Panc1 (cell line): Measurements from ENCODE around the gene MARK4. TPM values are rescaled to one million over a fixed set of nuclear protein-coding genes. Genes with fewer than 3 reads are reported as not detected.

ENCODE experiments used
- ATAC-seq: fragments of 200-7000 bp; cut with Tn5 transposase; 2 replicates; pipeline ENCODE4 v1.9.1; 2020; ENCODE audit warnings: mild to moderate bottlenecking, moderate library complexity
- BruUV-seq: library from RNA; stranded (reverse); fragments of 400-500 nt; replicated peaks from 2 replicates; lab custom pipeline; 2021; lab: Mats Ljungman, UMichigan
- CTCF ChIA-PET: fragments of 300-600 bp; sonication (Branson Sonifier 250); formaldehyde crosslinking; loops from one replicate; lab custom pipeline; 2022; ENCODE audit warnings: antibody characterized with exemption; lab: Charles Lee
- POLR2A ChIA-PET: fragments of 300-600 bp; sonication (Branson Sonifier 250); formaldehyde crosslinking; loops from one replicate; lab custom pipeline; 2022; ENCODE audit warnings: antibody characterized with exemption; lab: Charles Lee
- DNase-seq: peaks from one replicate; pipeline ENCODE4 v3.0.0-alpha.2; 2010; ENCODE audit warnings: low read depth, low spot score
- H3K27ac ChIP-seq: 2 replicates; pipeline ENCODE4 v1.5.1; 2011; ENCODE audit warnings: mild to moderate bottlenecking, low read length, inconsistent platforms
- H3K27me3 ChIP-seq: fragments of 200-500 bp; sonication (Bioruptor generic); 2 replicates; pipeline ENCODE4 v1.6.0; 2014; ENCODE audit warnings: low read length, inconsistent platforms; ENCODE audit not compliant: control insufficient read depth, insufficient read depth
- H3K36me3 ChIP-seq: fragments of 200-500 bp; sonication (Bioruptor generic); 2 replicates; pipeline ENCODE4 v1.5.1; 2014; ENCODE audit warnings: inconsistent platforms, mild to moderate bottlenecking, low read length, moderate library complexity; ENCODE audit not compliant: control insufficient read depth, insufficient read depth
- H3K4me1 ChIP-seq: 2 replicates; pipeline ENCODE4 v1.5.1; 2011; ENCODE audit warnings: inconsistent platforms, mild to moderate bottlenecking, low read length, moderate library complexity; ENCODE audit not compliant: control insufficient read depth, insufficient read depth
- H3K4me3 ChIP-seq, 2 experiments: 2 replicates each; pipeline ENCODE4 v1.5.1; 2011 to 2012; ENCODE audit warnings: low read depth in 2 of 2, low read length in 2 of 2, mild to moderate bottlenecking in 2 of 2, inconsistent platforms in 1 of 2, moderate library complexity in 1 of 2
- H3K9me3 ChIP-seq: fragments of 200-500 bp; sonication (Bioruptor generic); 2 replicates; pipeline ENCODE4 v1.5.1; 2014; ENCODE audit warnings: low read depth, mild to moderate bottlenecking, inconsistent platforms, low read length, moderate library complexity; ENCODE audit not compliant: control insufficient read depth, insufficient read depth
- POLR2AphosphoS5 ChIP-seq: IDR thresholded peaks from 2 replicates; pipeline ENCODE4 v1.6.1; 2012; ENCODE audit warnings: mild to moderate bottlenecking, low read depth, low read length, moderate library complexity
- SIN3A ChIP-seq: IDR thresholded peaks from 2 replicates; pipeline ENCODE4 v1.6.1; 2012; ENCODE audit warnings: low read depth, mild to moderate bottlenecking, low read length, moderate library complexity, borderline replicate concordance; ENCODE audit not compliant: insufficient read depth
- TCF7L2 ChIP-seq: IDR thresholded peaks from 2 replicates; pipeline ENCODE4 v1.6.1; 2011; ENCODE audit warnings: mild to moderate bottlenecking, low read depth, low read length, inconsistent platforms
- in situ Hi-C: cut with HindIII; loops from 2 replicates; pipeline ENCODE4 v1.10.0; 2016; ENCODE audit warnings: low sequenced_read_pairs, low pct_unique_long_range_greater_than_20kb
- intact Hi-C: fragments of 100-400 bp; cut with micrococcal nuclease; formaldehyde crosslinking; loops from one replicate; pipeline ENCODE4 v1.10.0; 2022; ENCODE audit not compliant: unreplicated experiment
- total RNA-seq: library from RNA; stranded (reverse); gene quantifications from one replicate; pipeline ENCODE4 v1.2.1, GENCODE V29; 2021; ENCODE audit not compliant: unreplicated experiment
- TF ChIP-seq, protein P1 (sequence below): fragments of 450-650 bp; IDR thresholded peaks from 2 replicates; pipeline ENCODE4 v1.5.1; 2017; ENCODE audit warnings: mild to moderate bottlenecking
- TF ChIP-seq, protein P2 (sequence below), 2 experiments: IDR thresholded peaks; 2 replicates each; pipeline ENCODE4 v1.6.1; 2011 to 2012; ENCODE audit warnings: low read depth in 2 of 2, control low read depth in 1 of 2, low read length in 1 of 2, mild to moderate bottlenecking in 1 of 2, moderate library complexity in 1 of 2; ENCODE audit not compliant: insufficient read depth in 1 of 2

Gene MARK4
- total RNA-seq, 1 experiment from 2014 or later, result 21.6 TPM

DNA sequence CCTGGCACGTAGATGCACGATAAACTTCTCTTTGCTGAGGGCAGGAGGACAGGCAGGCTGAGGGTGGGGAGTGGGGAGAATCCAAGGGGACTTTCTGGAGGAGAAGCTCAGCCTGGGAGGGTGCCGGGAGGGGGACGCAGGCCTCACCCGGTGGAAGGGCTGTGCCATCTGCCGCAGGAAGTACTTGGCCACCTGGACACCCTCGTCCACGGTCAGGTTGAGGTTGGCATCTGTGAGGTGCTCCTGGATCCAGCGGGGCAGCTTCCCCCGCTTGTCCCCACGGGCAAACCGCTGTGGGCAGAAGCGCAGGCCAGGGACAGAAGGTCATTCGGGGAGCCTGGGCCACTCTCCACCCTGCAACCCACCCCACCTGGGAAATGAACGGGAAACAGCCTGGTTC lies 101.0 kb downstream of the MARK4 start:
- Histone ChIP-seq H3K4me1 (no peaks in the 10 kb centered on the region), H3K36me3 (no peaks in the 10 kb centered on the region; the same call in 1 of the 2 replicates), H3K27me3 (no peaks in the 10 kb centered on the region), H3K9me3 (no peaks in the 10 kb centered on the region), H3K27ac (no peak overlapping the region), H3K4me3 (no peak overlapping the region)
- CTCF ChIA-PET, result no interaction called here
- TF ChIP-seq, protein P1, sequence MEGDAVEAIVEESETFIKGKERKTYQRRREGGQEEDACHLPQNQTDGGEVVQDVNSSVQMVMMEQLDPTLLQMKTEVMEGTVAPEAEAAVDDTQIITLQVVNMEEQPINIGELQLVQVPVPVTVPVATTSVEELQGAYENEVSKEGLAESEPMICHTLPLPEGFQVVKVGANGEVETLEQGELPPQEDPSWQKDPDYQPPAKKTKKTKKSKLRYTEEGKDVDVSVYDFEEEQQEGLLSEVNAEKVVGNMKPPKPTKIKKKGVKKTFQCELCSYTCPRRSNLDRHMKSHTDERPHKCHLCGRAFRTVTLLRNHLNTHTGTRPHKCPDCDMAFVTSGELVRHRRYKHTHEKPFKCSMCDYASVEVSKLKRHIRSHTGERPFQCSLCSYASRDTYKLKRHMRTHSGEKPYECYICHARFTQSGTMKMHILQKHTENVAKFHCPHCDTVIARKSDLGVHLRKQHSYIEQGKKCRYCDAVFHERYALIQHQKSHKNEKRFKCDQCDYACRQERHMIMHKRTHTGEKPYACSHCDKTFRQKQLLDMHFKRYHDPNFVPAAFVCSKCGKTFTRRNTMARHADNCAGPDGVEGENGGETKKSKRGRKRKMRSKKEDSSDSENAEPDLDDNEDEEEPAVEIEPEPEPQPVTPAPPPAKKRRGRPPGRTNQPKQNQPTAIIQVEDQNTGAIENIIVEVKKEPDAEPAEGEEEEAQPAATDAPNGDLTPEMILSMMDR, result no peak
- TF ChIP-seq POLR2AphosphoS5 (no peak), TCF7L2 (no peak), SIN3A (no peak)
- TF ChIP-seq, protein P2, sequence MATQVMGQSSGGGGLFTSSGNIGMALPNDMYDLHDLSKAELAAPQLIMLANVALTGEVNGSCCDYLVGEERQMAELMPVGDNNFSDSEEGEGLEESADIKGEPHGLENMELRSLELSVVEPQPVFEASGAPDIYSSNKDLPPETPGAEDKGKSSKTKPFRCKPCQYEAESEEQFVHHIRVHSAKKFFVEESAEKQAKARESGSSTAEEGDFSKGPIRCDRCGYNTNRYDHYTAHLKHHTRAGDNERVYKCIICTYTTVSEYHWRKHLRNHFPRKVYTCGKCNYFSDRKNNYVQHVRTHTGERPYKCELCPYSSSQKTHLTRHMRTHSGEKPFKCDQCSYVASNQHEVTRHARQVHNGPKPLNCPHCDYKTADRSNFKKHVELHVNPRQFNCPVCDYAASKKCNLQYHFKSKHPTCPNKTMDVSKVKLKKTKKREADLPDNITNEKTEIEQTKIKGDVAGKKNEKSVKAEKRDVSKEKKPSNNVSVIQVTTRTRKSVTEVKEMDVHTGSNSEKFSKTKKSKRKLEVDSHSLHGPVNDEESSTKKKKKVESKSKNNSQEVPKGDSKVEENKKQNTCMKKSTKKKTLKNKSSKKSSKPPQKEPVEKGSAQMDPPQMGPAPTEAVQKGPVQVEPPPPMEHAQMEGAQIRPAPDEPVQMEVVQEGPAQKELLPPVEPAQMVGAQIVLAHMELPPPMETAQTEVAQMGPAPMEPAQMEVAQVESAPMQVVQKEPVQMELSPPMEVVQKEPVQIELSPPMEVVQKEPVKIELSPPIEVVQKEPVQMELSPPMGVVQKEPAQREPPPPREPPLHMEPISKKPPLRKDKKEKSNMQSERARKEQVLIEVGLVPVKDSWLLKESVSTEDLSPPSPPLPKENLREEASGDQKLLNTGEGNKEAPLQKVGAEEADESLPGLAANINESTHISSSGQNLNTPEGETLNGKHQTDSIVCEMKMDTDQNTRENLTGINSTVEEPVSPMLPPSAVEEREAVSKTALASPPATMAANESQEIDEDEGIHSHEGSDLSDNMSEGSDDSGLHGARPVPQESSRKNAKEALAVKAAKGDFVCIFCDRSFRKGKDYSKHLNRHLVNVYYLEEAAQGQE (IDR thresholded peaks at IDR 0.05; ENCODE audit: insufficient read depth in 1 of 2, low read depth in 2 of 2, low read length in 1 of 2), result no peak
- in situ Hi-C loops, result no loop called here
- no peak for DNase-seq
- ATAC-seq, result no peak
- POLR2A ChIA-PET, result no interaction called here
- intact Hi-C loops, result no loop called here
- no TSS peak for BruUV-seq

GRCh38 chr19:45352471-45352870 lies 101.4 kb downstream of the MARK4 start:
- TF ChIP-seq POLR2AphosphoS5 (no peak), TCF7L2 (no peak), SIN3A (no peak)
- TF ChIP-seq, protein P1, result no peak
- TF ChIP-seq, protein P2 (IDR thresholded peaks at IDR 0.05; ENCODE audit: insufficient read depth in 1 of 2, low read depth in 2 of 2, low read length in 1 of 2), result no peak
- no peak overlapping the region for H3K27ac ChIP-seq
- DNase-seq (no peak), ATAC-seq (no peak)
- H3K4me3 ChIP-seq, result no peak overlapping the region
- no peaks in the 10 kb centered on the region for H3K9me3 ChIP-seq
- no TSS peak for BruUV-seq
- H3K27me3 ChIP-seq, result no peaks in the 10 kb centered on the region
- intact Hi-C loops, result no loop called here
- in situ Hi-C loops, result no loop called here
- H3K4me1 ChIP-seq, result no peaks in the 10 kb centered on the region
- CTCF ChIA-PET, result no interaction called here
- POLR2A ChIA-PET, result no interaction called here
- no peaks in the 10 kb centered on the region; the same call in 1 of the 2 replicates for H3K36me3 ChIP-seq
